ENCODE measurements around the gene LSM4. TPM values are rescaled to one million over a fixed set of nuclear protein-coding genes. Genes with fewer than 3 reads are reported as not detected.

LSM4 gene
- total and polyA plus RNA-seq, 2 of the 13 experiments (the other 11 are each of a cell fraction or from before 2014, with no cell fraction given): 65.8 to 166 TPM

- TF ChIP-seq, protein P1, sequence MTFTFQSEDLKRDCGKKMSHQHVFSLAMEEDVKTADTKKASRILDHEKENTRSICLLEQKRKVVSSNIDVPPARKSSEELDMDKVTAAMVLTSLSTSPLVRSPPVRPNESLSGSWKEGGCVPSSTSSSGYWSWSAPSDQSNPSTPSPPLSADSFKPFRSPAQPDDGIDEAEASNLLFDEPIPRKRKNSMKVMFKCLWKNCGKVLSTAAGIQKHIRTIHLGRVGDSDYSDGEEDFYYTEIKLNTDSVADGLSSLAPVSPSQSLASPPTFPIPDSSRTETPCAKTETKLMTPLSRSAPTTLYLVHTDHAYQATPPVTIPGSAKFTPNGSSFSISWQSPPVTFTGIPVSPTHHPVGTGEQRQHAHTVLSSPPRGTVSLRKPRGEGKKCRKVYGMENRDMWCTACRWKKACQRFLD (CRISPR knock-in tag; IDR thresholded peaks at IDR 0.05; ENCODE audit: borderline replicate concordance): no peak
- TF ChIP-seq TCF12 (IDR thresholded peaks at IDR 0.05): no peak
- no peak for TF ChIP-seq TCF12 (CRISPR knock-in tag; IDR thresholded peaks at IDR 0.05)
- TF ChIP-seq PCBP2 (optimal IDR thresholded peaks at IDR 0.05; ENCODE audit: low read depth, low read length, poor library complexity, severe bottlenecking): no peak
- TF ChIP-seq ZNF432 (CRISPR knock-in tag; IDR thresholded peaks at IDR 0.05; ENCODE audit: borderline replicate concordance): no peak
- TF ChIP-seq PLRG1 (conservative IDR thresholded peaks at IDR 0.05): no peak
- TF ChIP-seq, protein P2, sequence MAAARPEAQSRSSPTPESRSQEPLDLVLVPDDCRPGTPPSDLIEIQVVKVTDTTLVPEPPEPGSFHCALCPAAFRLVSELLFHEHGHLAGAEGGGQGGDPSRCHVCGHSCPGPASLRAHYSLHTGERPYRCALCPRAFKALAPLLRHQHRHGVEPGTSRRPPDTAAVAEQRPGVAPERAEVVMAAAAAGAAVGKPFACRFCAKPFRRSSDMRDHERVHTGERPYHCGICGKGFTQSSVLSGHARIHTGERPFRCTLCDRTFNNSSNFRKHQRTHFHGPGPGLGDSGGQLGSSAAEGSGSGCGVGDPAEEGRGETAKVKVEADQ (CRISPR knock-in tag; IDR thresholded peaks at IDR 0.05; ENCODE audit: borderline replicate concordance): no peak
- no peak for TF ChIP-seq ATF5 (CRISPR knock-in tag; IDR thresholded peaks at IDR 0.05; ENCODE audit: low read depth)
- TF ChIP-seq DR1 (CRISPR knock-in tag; IDR thresholded peaks at IDR 0.05): no peak
- no peak for TF ChIP-seq ZNF549 (CRISPR knock-in tag; IDR thresholded peaks at IDR 0.05)
- TF ChIP-seq, protein P3, sequence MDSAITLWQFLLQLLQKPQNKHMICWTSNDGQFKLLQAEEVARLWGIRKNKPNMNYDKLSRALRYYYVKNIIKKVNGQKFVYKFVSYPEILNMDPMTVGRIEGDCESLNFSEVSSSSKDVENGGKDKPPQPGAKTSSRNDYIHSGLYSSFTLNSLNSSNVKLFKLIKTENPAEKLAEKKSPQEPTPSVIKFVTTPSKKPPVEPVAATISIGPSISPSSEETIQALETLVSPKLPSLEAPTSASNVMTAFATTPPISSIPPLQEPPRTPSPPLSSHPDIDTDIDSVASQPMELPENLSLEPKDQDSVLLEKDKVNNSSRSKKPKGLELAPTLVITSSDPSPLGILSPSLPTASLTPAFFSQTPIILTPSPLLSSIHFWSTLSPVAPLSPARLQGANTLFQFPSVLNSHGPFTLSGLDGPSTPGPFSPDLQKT (CRISPR knock-in tag; IDR thresholded peaks at IDR 0.05; ENCODE audit: borderline replicate concordance): no peak
- TF ChIP-seq, protein P4, sequence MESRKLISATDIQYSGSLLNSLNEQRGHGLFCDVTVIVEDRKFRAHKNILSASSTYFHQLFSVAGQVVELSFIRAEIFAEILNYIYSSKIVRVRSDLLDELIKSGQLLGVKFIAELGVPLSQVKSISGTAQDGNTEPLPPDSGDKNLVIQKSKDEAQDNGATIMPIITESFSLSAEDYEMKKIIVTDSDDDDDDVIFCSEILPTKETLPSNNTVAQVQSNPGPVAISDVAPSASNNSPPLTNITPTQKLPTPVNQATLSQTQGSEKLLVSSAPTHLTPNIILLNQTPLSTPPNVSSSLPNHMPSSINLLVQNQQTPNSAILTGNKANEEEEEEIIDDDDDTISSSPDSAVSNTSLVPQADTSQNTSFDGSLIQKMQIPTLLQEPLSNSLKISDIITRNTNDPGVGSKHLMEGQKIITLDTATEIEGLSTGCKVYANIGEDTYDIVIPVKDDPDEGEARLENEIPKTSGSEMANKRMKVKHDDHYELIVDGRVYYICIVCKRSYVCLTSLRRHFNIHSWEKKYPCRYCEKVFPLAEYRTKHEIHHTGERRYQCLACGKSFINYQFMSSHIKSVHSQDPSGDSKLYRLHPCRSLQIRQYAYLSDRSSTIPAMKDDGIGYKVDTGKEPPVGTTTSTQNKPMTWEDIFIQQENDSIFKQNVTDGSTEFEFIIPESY (CRISPR knock-in tag; IDR thresholded peaks at IDR 0.05): no peak
- no peak for TF ChIP-seq KAT8 (CRISPR knock-in tag; IDR thresholded peaks at IDR 0.05)
- TF ChIP-seq ZNF660 (CRISPR knock-in tag; IDR thresholded peaks at IDR 0.05; ENCODE audit: borderline replicate concordance, low read depth): no peak
- TF ChIP-seq SIN3A (IDR thresholded peaks at IDR 0.05; ENCODE audit: borderline replicate concordance, low read depth, low read length): no peak
- peak; percentile 67 for TF ChIP-seq ZFP36 (IDR thresholded peaks at IDR 0.05; ENCODE audit: borderline replicate concordance, low read depth, low read length, partially characterized antibody)
- TF ChIP-seq REXO4 (CRISPR knock-in tag; IDR thresholded peaks at IDR 0.05; ENCODE audit: borderline replicate concordance): no peak
- 0 out of 2 replicates have a peak, but pooled peaks have one; percentile 10 for TF ChIP-seq SAFB2 (CRISPR knock-in tag; IDR thresholded peaks at IDR 0.05; ENCODE audit: borderline replicate concordance, low read depth)
- no peak for TF ChIP-seq TGIF2 (CRISPR knock-in tag; IDR thresholded peaks at IDR 0.05)
- no peak for TF ChIP-seq POLR2G (IDR thresholded peaks at IDR 0.05; ENCODE audit: low read depth, low read length)
- TF ChIP-seq, protein P5, sequence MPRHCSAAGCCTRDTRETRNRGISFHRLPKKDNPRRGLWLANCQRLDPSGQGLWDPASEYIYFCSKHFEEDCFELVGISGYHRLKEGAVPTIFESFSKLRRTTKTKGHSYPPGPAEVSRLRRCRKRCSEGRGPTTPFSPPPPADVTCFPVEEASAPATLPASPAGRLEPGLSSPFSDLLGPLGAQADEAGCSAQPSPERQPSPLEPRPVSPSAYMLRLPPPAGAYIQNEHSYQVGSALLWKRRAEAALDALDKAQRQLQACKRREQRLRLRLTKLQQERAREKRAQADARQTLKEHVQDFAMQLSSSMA (CRISPR knock-in tag; IDR thresholded peaks at IDR 0.05): no peak
- TF ChIP-seq ZNF598 (CRISPR knock-in tag; IDR thresholded peaks at IDR 0.05; ENCODE audit: borderline replicate concordance): no peak
Observed at GRCh38 chr19:18278521-18279265, 44.2 kb downstream of the LSM4 start (continued).
